K562 (cell line): ENCODE measurements around the gene TMC4. TPM values are rescaled to one million over a fixed set of nuclear protein-coding genes. Genes with fewer than 3 reads are reported as not detected.
A peak's percentile ranks its signal among the peaks of the same experiment; 100 is the strongest.

Source experiments
- CBX8 ChIP-seq: fragments of 200-600 bp; sonication (generic); IDR thresholded peaks from 2 replicates; pipeline ENCODE4 v1.6.1; 2012; ENCODE audit warnings: borderline replicate concordance, mixed run types, low read depth, mild to moderate bottlenecking, moderate library complexity, mixed read lengths, low read length, control low read depth, inconsistent platforms; ENCODE audit not compliant: poor library complexity, severe bottlenecking; ENCODE audit errors: extremely low read depth
- E2F1 ChIP-seq: sonication (generic); formaldehyde crosslinking; IDR thresholded peaks from 2 replicates; pipeline ENCODE4 v1.8.1; 2023; ENCODE audit warnings: mild to moderate bottlenecking, missing genetic modification reagents, moderate library complexity
- ESRRB ChIP-seq: fragments of 250-450 bp; sonication (Bioruptor Pico); IDR thresholded peaks from 2 replicates; pipeline ENCODE4 v1.5.0; 2020; ENCODE audit warnings: mild to moderate bottlenecking, moderate library complexity, borderline replicate concordance
- FOSL1 ChIP-seq: fragments of 200-800 bp; sonication (Bioruptor generic); conservative IDR thresholded peaks from 2 replicates; pipeline ENCODE4 v1.6.1; 2016; ENCODE audit warnings: missing genetic modification characterization, missing compliant biosample characterization
- FOXM1 ChIP-seq, 2 experiments: fragments of 450-650 bp in 1 of 2; sonication (generic) in 1 of 2; formaldehyde crosslinking in 1 of 2; IDR thresholded peaks; 2 replicates each; pipeline versions ENCODE4 v1.6.1 to v1.9.0; 2017 to 2022; ENCODE audit warnings: low read depth in 2 of 2, mild to moderate bottlenecking in 2 of 2, missing genetic modification reagents in 1 of 2, moderate library complexity in 1 of 2
- HSF4 ChIP-seq: fragments of 250-450 bp; sonication (Bioruptor Pico); IDR thresholded peaks from 2 replicates; pipeline ENCODE4 v2.1.2; 2022; ENCODE audit warnings: mild to moderate bottlenecking, moderate library complexity, borderline replicate concordance
- ILF3 ChIP-seq: fragments of 450-650 bp; IDR thresholded peaks from 2 replicates; pipeline ENCODE4 v1.6.1; 2018; ENCODE audit warnings: antibody characterized with exemption, mild to moderate bottlenecking, moderate library complexity, borderline replicate concordance
- IRF9 ChIP-seq: fragments of 450-650 bp; IDR thresholded peaks from 2 replicates; pipeline ENCODE4 v1.6.1; 2016; ENCODE audit warnings: missing biosample characterization, missing genetic modification characterization
- MBD2 ChIP-seq: sonication (generic); IDR thresholded peaks from 2 replicates; pipeline ENCODE4 v1.6.1; 2016; ENCODE audit warnings: low read depth, borderline replicate concordance
- NBN ChIP-seq: fragments of 450-650 bp; IDR thresholded peaks from 2 replicates; pipeline ENCODE4 v1.6.1; 2016; ENCODE audit warnings: low read depth, mild to moderate bottlenecking
- NELFE ChIP-seq: IDR thresholded peaks from 2 replicates; pipeline ENCODE4 v1.6.1; 2011; ENCODE audit warnings: mild to moderate bottlenecking; ENCODE audit not compliant: insufficient read depth, insufficient read length
- SIX5 ChIP-seq, 2 experiments: IDR thresholded peaks; 2 replicates each; pipeline ENCODE4 v1.6.1; 2011; ENCODE audit warnings: low read length in 2 of 2, borderline replicate concordance in 1 of 2, low read depth in 1 of 2, mild to moderate bottlenecking in 1 of 2, moderate library complexity in 1 of 2; ENCODE audit not compliant: insufficient read depth in 1 of 2
- SOX6 ChIP-seq: fragments of 450-650 bp; IDR thresholded peaks from 2 replicates; pipeline ENCODE4 v1.6.1; 2014; ENCODE audit warnings: mild to moderate bottlenecking
- SUPT5H ChIP-seq: fragments of 450-650 bp; IDR thresholded peaks from 2 replicates; pipeline ENCODE4 v1.6.1; 2016
- THRB ChIP-seq: fragments of 450-650 bp; formaldehyde crosslinking; conservative IDR thresholded peaks from 2 replicates; pipeline ENCODE4 v1.4.0; 2022; ENCODE audit warnings: mild to moderate bottlenecking, missing genetic modification characterization
- USF1 ChIP-seq: sonication (generic); formaldehyde crosslinking; IDR thresholded peaks from 2 replicates; pipeline ENCODE4 v1.9.0; 2022; ENCODE audit warnings: mild to moderate bottlenecking, missing genetic modification reagents
- ZBTB5 ChIP-seq: fragments of 450-650 bp; IDR thresholded peaks from 2 replicates; pipeline ENCODE4 v1.6.1; 2017; ENCODE audit warnings: antibody characterized with exemption
- ZFX ChIP-seq: sonication (generic); formaldehyde crosslinking; IDR thresholded peaks from 2 replicates; pipeline ENCODE4 v1.8.0; 2022; ENCODE audit warnings: mild to moderate bottlenecking, missing genetic modification reagents, moderate library complexity
- ZNF165 ChIP-seq: fragments of 250-450 bp; sonication (Bioruptor Pico); IDR thresholded peaks from 2 replicates; pipeline ENCODE4 v1.4.0; 2020; ENCODE audit warnings: borderline replicate concordance
- ZNF431 ChIP-seq: sonication (generic); formaldehyde crosslinking; IDR thresholded peaks from 2 replicates; pipeline ENCODE4 v1.8.0; 2022; ENCODE audit warnings: mild to moderate bottlenecking, missing genetic modification reagents
- polyA plus RNA-seq, 8 experiments: library from polyadenylated mRNA; depleted of rRNA in 4 of 8; stranded (reverse) in 5 of 8; unstranded in 3 of 8; fragments of >200 nt; fragmentation: Nextera tagmentation in 2 of 8; fragmentation: Illumina TruSeq in 1 of 8; extraction: Ambion mirVana in 2 of 8; extraction: Trizol in 1 of 8; gene quantifications; 2 replicates each; pipeline versions ENCODE4 v1.2.1 to v1.2.3, GENCODE V29; 2011 to 2014; ENCODE audit warnings: inconsistent platforms in 1 of 8, missing spikeins in 1 of 8
- total RNA-seq, 7 experiments: library from RNA; depleted of rRNA in 6 of 7; stranded (reverse); fragments of >200 nt in 6 of 7; fragmentation: Illumina TruSeq in 2 of 7; extraction: Trizol in 2 of 7; gene quantifications; 2 replicates each; pipeline versions ENCODE4 v1.2.1 to v1.2.3, GENCODE V29; 2011 to 2021; ENCODE audit warnings: low replicate concordance in 1 of 7

TMC4 gene
- total and polyA plus RNA-seq, 9 of the 15 experiments (the other 6 are each of a cell fraction or from before 2014, with no cell fraction given) = 0.12 to 0.79 (median 0.36) TPM; not detected in 2

GRCh38 chr19:54207983-54208783 lies 35.2 kb upstream of the TMC4 start (continued):
- TF ChIP-seq IRF9 (tag) (peak; percentile 90), SUPT5H (peak; percentile 95), FOSL1 (tag) (peak; percentile 70), NELFE (no peak), USF1 (CRISPR knock-in tag) (peak; percentile 93), ESRRB (peak; percentile 81; the same call in 1 of the 2 replicates), NBN (peak; percentile 97), FOXM1 (IDR thresholded peaks at IDR 0.05; ENCODE audit: low read depth) (peak; percentile 66; the same call in 1 of the 2 replicates), FOXM1 (CRISPR knock-in tag; IDR thresholded peaks at IDR 0.05; ENCODE audit: low read depth) (no peak), MBD2 (no peak; the same call in 1 of the 2 replicates), ZNF165 (CRISPR knock-in tag) (0 out of 2 replicates have a peak, but pooled peaks have one; percentile 35), HSF4 (CRISPR knock-in tag) (no peak), SOX6 (peak; percentile 91), ILF3 (0 out of 2 replicates have a peak, but pooled peaks have one; percentile 39), THRB (CRISPR knock-in tag) (peak; percentile 97), ZFX (CRISPR knock-in tag) (peak; percentile 84), CBX8 (no peak), SIX5 (IDR thresholded peaks at IDR 0.05; ENCODE audit: borderline replicate concordance in 1 of 2, insufficient read depth in 1 of 2, low read depth in 1 of 2, low read length in 2 of 2) (no peak), E2F1 (0 out of 2 replicates have a peak, but pooled peaks have one; percentile 42), ZBTB5 (no peak; the same call in 1 of the 2 replicates), ZNF431 (peak; percentile 72; the same call in 1 of the 2 replicates)
